ENCODE results near the gene PCDHGA10.
"Not testable (repeated sequence)": the region's sequence is repeated elsewhere in the genome, so short reads cannot be mapped to it uniquely, and the experiment has no call there.

PCDHGA10 gene

GRCh38 chr5:141399555-141400258 is 13.1 kb upstream of the PCDHGA10 start:
- TF ChIP-seq CTCF (IDR thresholded peaks at IDR 0.05; ENCODE audit: insufficient read depth, low read length, poor library complexity, severe bottlenecking): no peak
- no peak for DNase-seq (ENCODE audit: extremely low read depth, insufficient read length)
- Histone ChIP-seq H3K27me3 (replicated peaks; ENCODE audit: control insufficient read depth, insufficient read depth, low read length) (no peaks in the 10 kb centered on the region), H3K36me3 (ENCODE audit: control insufficient read depth, insufficient read depth, low read length) (no peaks in the 10 kb centered on the region), H3K4me3 (replicated peaks; ENCODE audit: low read depth, low read length) (no peak overlapping the region)

- TF ChIP-seq CTCF (IDR thresholded peaks at IDR 0.05; ENCODE audit: insufficient read depth, low read length, poor library complexity, severe bottlenecking): peak; percentile 14
- Histone ChIP-seq H3K27me3 (replicated peaks; ENCODE audit: control insufficient read depth, insufficient read depth, low read length) (no peaks in the 10 kb centered on the region), H3K4me3 (replicated peaks; ENCODE audit: low read depth, low read length) (no peak within 1 kb of the TSS), H3K36me3 (ENCODE audit: control insufficient read depth, insufficient read depth, low read length) (no peaks in the 10 kb centered on the region)
- DNase-seq (ENCODE audit: extremely low read depth, insufficient read length): no peak
These were observed 10.1 kb upstream of the PCDHGA10 start, which contains the start of gene PCDHGA9 for GRCh38 chr5:141402553-141403243. TSS of gene PCDHGA9 (plus strand) at chr5:141402778. CDS start at chr5:141402953, 175 bp downstream.

- DNase-seq (ENCODE audit: extremely low read depth, insufficient read length): no peak
- TF ChIP-seq CTCF (IDR thresholded peaks at IDR 0.05; ENCODE audit: insufficient read depth, low read length, poor library complexity, severe bottlenecking): no peak
- Histone ChIP-seq H3K36me3 (ENCODE audit: control insufficient read depth, insufficient read depth, low read length) (no peaks in the 10 kb centered on the region), H3K4me3 (replicated peaks; ENCODE audit: low read depth, low read length) (no peak overlapping the region), H3K27me3 (replicated peaks; ENCODE audit: control insufficient read depth, insufficient read depth, low read length) (no peaks in the 10 kb centered on the region)
These were observed 9.4 kb upstream of the PCDHGA10 start for GRCh38 chr5:141403387-141403786.

GRCh38 chr5:141407790-141408505 is 4.8 kb upstream of the PCDHGA10 start, which contains the start of gene PCDHGB6:
TSS of gene PCDHGB6 (plus strand) at chr5:141408021. CDS start at chr5:141408203, 182 bp downstream.
- peak; percentile 32 for TF ChIP-seq CTCF (IDR thresholded peaks at IDR 0.05; ENCODE audit: insufficient read depth, low read length, poor library complexity, severe bottlenecking)
- H3K36me3 ChIP-seq (ENCODE audit: control insufficient read depth, insufficient read depth, low read length); DNase-seq (ENCODE audit: extremely low read depth, insufficient read length); H3K27me3 ChIP-seq (replicated peaks; ENCODE audit: control insufficient read depth, insufficient read depth, low read length); H3K4me3 ChIP-seq (replicated peaks; ENCODE audit: low read depth, low read length): not testable (repeated sequence)

- no peaks in the 10 kb centered on the region for H3K27me3 ChIP-seq (replicated peaks; ENCODE audit: control insufficient read depth, insufficient read depth, low read length)
- TF ChIP-seq CTCF (IDR thresholded peaks at IDR 0.05; ENCODE audit: insufficient read depth, low read length, poor library complexity, severe bottlenecking): no peak
- DNase-seq (ENCODE audit: extremely low read depth, insufficient read length): no peak
- no peak overlapping the region for H3K4me3 ChIP-seq (replicated peaks; ENCODE audit: low read depth, low read length)
- no peaks in the 10 kb centered on the region for H3K36me3 ChIP-seq (ENCODE audit: control insufficient read depth, insufficient read depth, low read length)
These were observed 3.0 kb upstream of the PCDHGA10 start for GRCh38 chr5:141409598-141410306.

Data from GM06990 (cell line).